Measurements from ENCODE around the gene WDR62. TPM values are rescaled to one million over a fixed set of nuclear protein-coding genes. Genes with fewer than 3 reads are reported as not detected.

The WDR62 gene
- total RNA-seq, 1 donor from 2014 or later = 2.1 TPM

DNA sequence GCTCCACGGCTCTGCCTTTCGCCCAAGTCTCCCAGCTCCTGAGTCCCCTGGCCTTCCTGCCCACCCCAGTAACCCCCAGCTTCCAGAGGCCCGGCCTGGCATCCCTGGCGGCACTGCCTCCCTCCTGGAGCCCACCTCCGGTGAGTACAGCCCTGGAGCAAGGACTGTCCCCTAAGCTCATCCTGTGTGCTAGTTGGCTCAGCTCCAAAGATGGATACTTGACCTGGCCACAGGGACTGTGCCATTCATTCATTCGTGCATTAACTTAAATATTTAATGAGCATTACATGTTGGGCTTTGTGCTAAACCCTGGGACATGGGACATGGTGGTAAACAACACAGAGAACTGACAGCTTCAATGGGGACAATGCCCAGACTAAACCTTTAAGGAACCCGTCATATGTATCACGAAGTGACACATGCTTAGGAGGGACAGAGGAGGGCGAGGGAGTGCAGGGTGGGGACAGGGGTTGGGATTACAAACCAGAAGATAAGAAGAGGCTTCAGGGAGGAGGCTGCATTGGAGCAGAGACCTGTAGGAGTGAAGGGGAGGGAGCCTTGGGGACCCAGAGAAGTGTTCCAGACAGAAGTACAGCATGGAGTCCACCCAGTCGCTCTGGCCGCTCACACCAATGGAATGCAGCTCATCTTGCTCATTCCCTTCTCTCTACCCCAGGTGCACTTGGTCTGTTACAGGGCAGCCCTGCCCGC lies 49.3 kb downstream of the WDR62 start:
- Histone ChIP-seq H3K27me3 (ENCODE audit: control insufficient read depth in 3 of 3, insufficient read depth in 3 of 3, low read length in 3 of 3) (no peaks in the 10 kb centered on the region), H3K36me3 (ENCODE audit: control insufficient read depth in 3 of 3, insufficient read depth in 3 of 3, low read length in 3 of 3) (peaks cover 31 to 38% (median 31%) of the 10 kb centered on the region in 3 donors), H3K4me3 (ENCODE audit: low read length in 3 of 3) (no peak overlapping the region), H3K27ac (ENCODE audit: low read depth, low read length) (no peak overlapping the region), H3K9ac (ENCODE audit: low read depth in 1 of 3, low read length in 3 of 3) (peak overlapping the region in 2 of 3 donors; percentile 20 to 54), H3K4me1 (ENCODE audit: control insufficient read depth in 3 of 3, insufficient read depth in 3 of 3, low read length in 3 of 3) (peaks cover 46 to 52% (median 47%) of the 10 kb centered on the region in 3 donors), H3K9me3 (ENCODE audit: control insufficient read depth in 3 of 3, low read length in 3 of 3) (no peaks in the 10 kb centered on the region)

DNA sequence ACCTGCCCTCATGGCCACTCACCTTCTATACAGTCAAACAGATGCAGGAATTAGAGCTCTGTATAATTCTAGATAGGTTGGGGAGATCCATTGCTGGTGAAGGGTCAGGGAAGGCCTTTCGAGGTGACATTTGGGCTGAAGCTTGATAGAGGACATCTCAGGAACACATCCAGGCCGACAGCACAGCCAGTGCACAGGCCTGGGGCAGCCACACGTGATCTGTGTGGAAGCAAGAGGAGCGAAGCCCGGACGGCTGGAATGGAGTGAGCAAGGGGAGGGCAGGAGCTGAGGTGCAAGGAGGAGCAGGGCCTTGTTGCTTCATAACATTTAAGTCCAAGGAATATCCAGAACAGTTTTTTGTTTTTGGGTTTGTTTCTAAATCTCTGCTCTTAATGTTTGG lies 51.7 kb downstream of the WDR62 start:
- Histone ChIP-seq H3K4me1 (ENCODE audit: control insufficient read depth in 3 of 3, insufficient read depth in 3 of 3, low read length in 3 of 3) (peaks cover 28 to 30% (median 30%) of the 10 kb centered on the region in 3 donors), H3K36me3 (ENCODE audit: control insufficient read depth in 3 of 3, insufficient read depth in 3 of 3, low read length in 3 of 3) (peaks cover 31 to 46% (median 38%) of the 10 kb centered on the region in 3 donors), H3K9ac (ENCODE audit: low read depth in 1 of 3, low read length in 3 of 3) (no peak overlapping the region), H3K27ac (ENCODE audit: low read depth, low read length) (no peak overlapping the region), H3K27me3 (ENCODE audit: control insufficient read depth in 3 of 3, insufficient read depth in 3 of 3, low read length in 3 of 3) (no peaks in the 10 kb centered on the region), H3K4me3 (ENCODE audit: low read length in 3 of 3) (no peak overlapping the region), H3K9me3 (ENCODE audit: control insufficient read depth in 3 of 3, low read length in 3 of 3) (no peaks in the 10 kb centered on the region)

DNA sequence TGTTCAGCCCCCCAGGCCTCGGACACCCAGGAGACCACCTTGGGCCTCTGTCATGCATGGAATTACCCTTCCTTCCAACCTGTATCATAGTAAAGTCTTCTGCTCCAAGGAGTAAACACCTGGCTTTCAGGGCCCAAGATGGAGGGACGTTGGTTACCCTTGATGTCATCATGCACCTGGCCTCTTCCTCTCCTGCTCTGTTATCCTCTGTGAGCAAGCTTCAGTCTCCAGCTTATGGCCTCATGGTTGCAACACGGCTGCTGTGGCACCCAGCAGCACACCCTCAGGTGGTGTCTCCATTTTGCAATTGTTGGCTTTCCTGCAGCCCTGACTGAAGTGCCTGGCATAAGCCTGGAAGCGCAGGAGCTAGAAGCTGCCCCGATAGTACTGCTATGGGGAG lies 52.3 kb downstream of the WDR62 start:
- H3K4me1 ChIP-seq (ENCODE audit: control insufficient read depth in 3 of 3, insufficient read depth in 3 of 3, low read length in 3 of 3) = peaks cover 22 to 25% (median 24%) of the 10 kb centered on the region in 3 donors
- no peaks in the 10 kb centered on the region for H3K27me3 ChIP-seq (ENCODE audit: control insufficient read depth in 3 of 3, insufficient read depth in 3 of 3, low read length in 3 of 3)
- no peak overlapping the region for H3K9ac ChIP-seq (ENCODE audit: low read depth in 1 of 3, low read length in 3 of 3)
- peaks cover 31 to 47% (median 41%) of the 10 kb centered on the region in 3 donors for H3K36me3 ChIP-seq (ENCODE audit: control insufficient read depth in 3 of 3, insufficient read depth in 3 of 3, low read length in 3 of 3)
- no peak overlapping the region for H3K4me3 ChIP-seq (ENCODE audit: low read length in 3 of 3)
- no peaks in the 10 kb centered on the region for H3K9me3 ChIP-seq (ENCODE audit: control insufficient read depth in 3 of 3, low read length in 3 of 3)
- no peak overlapping the region for H3K27ac ChIP-seq (ENCODE audit: low read depth, low read length)

DNA sequence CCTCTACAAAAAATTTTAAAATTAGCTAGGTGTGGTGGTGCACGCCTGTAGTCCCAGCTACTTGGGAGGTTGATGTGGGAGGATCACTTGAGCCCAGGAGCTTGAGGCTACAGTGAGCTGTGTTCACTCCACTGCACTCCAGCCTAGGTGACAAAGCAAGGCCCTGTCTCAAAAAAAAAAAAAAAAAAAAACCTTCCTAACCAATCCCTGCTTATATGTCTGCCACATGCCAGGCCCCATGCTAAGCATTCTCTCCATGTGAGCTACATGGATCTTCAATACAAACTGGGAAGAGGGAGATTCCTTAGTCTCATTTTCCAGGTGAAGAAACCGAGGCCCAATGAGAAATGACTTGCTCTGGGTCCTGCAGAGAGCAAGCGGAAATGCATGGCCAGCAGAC lies 54.0 kb downstream of the WDR62 start:
- no peak overlapping the region for H3K4me3 ChIP-seq (ENCODE audit: low read length in 3 of 3)
- peaks cover 32 to 48% (median 47%) of the 10 kb centered on the region in 3 donors for H3K36me3 ChIP-seq (ENCODE audit: control insufficient read depth in 3 of 3, insufficient read depth in 3 of 3, low read length in 3 of 3)

DNA sequence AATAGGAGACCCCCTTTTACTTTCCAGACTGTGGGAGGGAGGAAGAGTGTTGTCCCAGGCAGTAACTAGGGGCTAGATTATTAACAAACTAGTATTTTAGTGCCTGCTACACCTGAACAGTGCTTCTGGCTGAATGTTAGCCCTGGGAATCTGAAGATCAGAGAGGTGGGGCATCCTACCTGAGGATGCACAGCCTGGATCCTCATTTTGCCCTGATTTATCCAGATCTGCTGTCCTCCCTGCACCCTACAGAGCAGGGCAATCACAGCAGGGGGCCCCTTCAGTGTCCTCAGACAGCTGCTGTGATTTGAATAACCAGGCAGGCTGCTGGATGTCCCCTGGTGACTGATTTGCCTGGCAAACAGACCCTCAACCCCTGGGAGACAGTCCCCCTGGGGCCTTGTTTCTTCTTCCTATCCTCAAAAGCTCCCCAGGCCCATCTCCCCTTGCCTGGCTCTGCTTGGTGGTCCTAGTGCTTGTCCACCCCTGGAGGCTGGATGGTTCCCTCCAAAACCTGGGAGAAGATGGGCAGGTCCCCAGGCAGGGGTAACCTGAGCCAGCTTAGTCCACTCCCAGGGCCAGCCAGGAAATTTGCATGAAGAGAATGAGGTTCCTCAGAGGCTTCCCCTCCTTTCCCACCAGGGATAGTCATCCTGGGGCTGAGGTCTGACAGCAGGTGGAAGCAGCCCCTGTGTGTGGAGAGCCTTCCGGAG lies 55.9 kb downstream of the WDR62 start, which contains the start of gene OVOL3:
Gene OVOL3, plus strand, starts transcription at position 657 of the 713 bp plus-strand sequence. CDS start 60 bp downstream, outside the sequence.
- no peaks in the 10 kb centered on the region for H3K9me3 ChIP-seq (ENCODE audit: control insufficient read depth in 3 of 3, low read length in 3 of 3)
- peaks cover 17 to 36% (median 33%) of the 10 kb centered on the region in 3 donors for H3K36me3 ChIP-seq (ENCODE audit: control insufficient read depth in 3 of 3, insufficient read depth in 3 of 3, low read length in 3 of 3)
- no peak within 1 kb of the TSS for H3K4me3 ChIP-seq (ENCODE audit: low read length in 3 of 3)
- H3K27me3 ChIP-seq (ENCODE audit: control insufficient read depth in 3 of 3, insufficient read depth in 3 of 3, low read length in 3 of 3) = no peaks in the 10 kb centered on the region
- no peak within 1 kb of the TSS for H3K9ac ChIP-seq (ENCODE audit: low read depth in 1 of 3, low read length in 3 of 3)
- peaks cover 11 to 21% (median 14%) of the 10 kb centered on the region in 3 donors for H3K4me1 ChIP-seq (ENCODE audit: control insufficient read depth in 3 of 3, insufficient read depth in 3 of 3, low read length in 3 of 3)
- H3K27ac ChIP-seq (ENCODE audit: low read depth, low read length) = no peak within 1 kb of the TSS

More for the DNA sequence above, 54.0 kb downstream of the WDR62 start:
- no peak overlapping the region for H3K27ac ChIP-seq (ENCODE audit: low read depth, low read length)
- no peak overlapping the region for H3K9ac ChIP-seq (ENCODE audit: low read depth in 1 of 3, low read length in 3 of 3)
- H3K9me3 ChIP-seq (ENCODE audit: control insufficient read depth in 3 of 3, low read length in 3 of 3) = no peaks in the 10 kb centered on the region
- H3K27me3 ChIP-seq (ENCODE audit: control insufficient read depth in 3 of 3, insufficient read depth in 3 of 3, low read length in 3 of 3) = no peaks in the 10 kb centered on the region
- H3K4me1 ChIP-seq (ENCODE audit: control insufficient read depth in 3 of 3, insufficient read depth in 3 of 3, low read length in 3 of 3) = peaks cover 12 to 19% (median 13%) of the 10 kb centered on the region in 3 donors

DNA sequence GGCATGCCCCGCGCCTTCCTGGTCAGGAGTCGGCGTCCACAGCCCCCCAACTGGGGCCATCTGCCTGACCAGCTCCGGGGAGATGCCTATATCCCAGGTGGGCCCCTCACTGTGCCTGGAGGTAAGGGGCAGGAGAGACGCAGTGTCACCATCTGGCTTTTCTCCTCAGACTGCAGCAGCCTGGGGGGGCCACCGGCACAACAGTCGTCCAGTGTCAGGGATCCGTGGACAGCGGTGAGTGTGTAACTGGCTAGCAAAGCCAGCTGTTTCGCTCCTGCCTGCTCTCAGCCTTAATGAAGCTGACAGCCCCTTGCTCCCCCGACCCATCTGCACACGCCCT lies 56.5 kb downstream of the WDR62 start:
- no peak overlapping the region for H3K9ac ChIP-seq (ENCODE audit: low read depth in 1 of 3, low read length in 3 of 3)
- H3K4me1 ChIP-seq (ENCODE audit: control insufficient read depth in 3 of 3, insufficient read depth in 3 of 3, low read length in 3 of 3) = peaks cover 16 to 27% (median 18%) of the 10 kb centered on the region in 3 donors
- H3K9me3 ChIP-seq (ENCODE audit: control insufficient read depth in 3 of 3, low read length in 3 of 3) = no peaks in the 10 kb centered on the region
- H3K4me3 ChIP-seq (ENCODE audit: low read length in 3 of 3) = no peak overlapping the region
- no peak overlapping the region for H3K27ac ChIP-seq (ENCODE audit: low read depth, low read length)
- no peaks in the 10 kb centered on the region for H3K27me3 ChIP-seq (ENCODE audit: control insufficient read depth in 3 of 3, insufficient read depth in 3 of 3, low read length in 3 of 3)
- H3K36me3 ChIP-seq (ENCODE audit: control insufficient read depth in 3 of 3, insufficient read depth in 3 of 3, low read length in 3 of 3) = peaks cover 17 to 38% (median 33%) of the 10 kb centered on the region in 3 donors

DNA sequence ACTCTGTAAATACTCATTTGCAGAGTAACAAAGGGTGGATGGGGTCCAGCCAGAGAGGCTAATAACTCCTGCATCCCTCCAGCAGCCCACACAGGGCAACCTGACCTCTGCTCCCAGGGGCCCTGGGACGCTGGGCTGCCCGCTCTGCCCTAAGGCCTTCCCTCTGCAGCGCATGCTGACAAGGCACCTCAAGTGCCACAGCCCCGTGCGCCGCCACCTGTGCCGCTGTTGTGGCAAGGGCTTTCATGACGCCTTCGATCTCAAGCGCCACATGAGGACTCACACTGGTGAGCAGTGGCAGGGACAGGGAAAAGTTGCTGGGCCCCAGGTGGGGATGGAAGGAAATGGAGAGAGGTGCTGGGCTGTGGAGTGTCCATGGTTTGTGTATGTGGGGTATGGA lies 58.0 kb downstream of the WDR62 start:
- Histone ChIP-seq H3K9me3 (ENCODE audit: control insufficient read depth in 3 of 3, low read length in 3 of 3) (no peaks in the 10 kb centered on the region), H3K4me3 (ENCODE audit: low read length in 3 of 3) (no peak overlapping the region), H3K27me3 (ENCODE audit: control insufficient read depth in 3 of 3, insufficient read depth in 3 of 3, low read length in 3 of 3) (no peaks in the 10 kb centered on the region), H3K9ac (ENCODE audit: low read depth in 1 of 3, low read length in 3 of 3) (no peak overlapping the region), H3K27ac (ENCODE audit: low read depth, low read length) (no peak overlapping the region), H3K4me1 (ENCODE audit: control insufficient read depth in 3 of 3, insufficient read depth in 3 of 3, low read length in 3 of 3) (peaks cover 18 to 35% (median 25%) of the 10 kb centered on the region in 3 donors), H3K36me3 (ENCODE audit: control insufficient read depth in 3 of 3, insufficient read depth in 3 of 3, low read length in 3 of 3) (peaks cover 20 to 34% (median 29%) of the 10 kb centered on the region in 3 donors)

DNA sequence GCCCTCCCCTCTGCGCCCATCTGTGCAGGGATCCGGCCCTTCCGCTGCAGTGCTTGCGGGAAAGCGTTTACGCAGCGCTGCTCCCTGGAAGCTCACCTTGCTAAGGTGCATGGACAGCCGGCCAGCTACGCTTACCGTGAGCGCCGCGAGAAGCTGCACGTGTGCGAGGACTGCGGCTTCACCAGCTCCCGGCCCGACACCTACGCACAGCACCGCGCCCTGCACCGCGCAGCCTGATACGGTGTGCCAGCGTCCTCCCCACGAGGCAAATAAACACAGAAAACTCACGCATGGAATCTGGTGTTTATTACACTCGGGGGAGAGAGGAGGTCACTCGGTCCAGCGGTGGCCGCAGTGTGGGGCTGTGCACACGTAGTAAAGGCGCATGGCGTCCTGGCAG lies 58.7 kb downstream of the WDR62 start:
- no peaks in the 10 kb centered on the region for H3K9me3 ChIP-seq (ENCODE audit: control insufficient read depth in 3 of 3, low read length in 3 of 3)
- H3K36me3 ChIP-seq (ENCODE audit: control insufficient read depth in 3 of 3, insufficient read depth in 3 of 3, low read length in 3 of 3) = peaks cover 25 to 35% (median 33%) of the 10 kb centered on the region in 3 donors
- H3K27me3 ChIP-seq (ENCODE audit: control insufficient read depth in 3 of 3, insufficient read depth in 3 of 3, low read length in 3 of 3) = no peaks in the 10 kb centered on the region
- peak overlapping the region; percentile 91 for H3K27ac ChIP-seq (ENCODE audit: low read depth, low read length)
- peak overlapping the region; percentile 86 to 99 (median 97) for H3K4me3 ChIP-seq (ENCODE audit: low read length in 3 of 3)
- H3K4me1 ChIP-seq (ENCODE audit: control insufficient read depth in 3 of 3, insufficient read depth in 3 of 3, low read length in 3 of 3) = peaks cover 18 to 35% (median 25%) of the 10 kb centered on the region in 3 donors
- peak overlapping the region in 2 of 3 donors; percentile 85 to 94 for H3K9ac ChIP-seq (ENCODE audit: low read depth in 1 of 3, low read length in 3 of 3)

DNA sequence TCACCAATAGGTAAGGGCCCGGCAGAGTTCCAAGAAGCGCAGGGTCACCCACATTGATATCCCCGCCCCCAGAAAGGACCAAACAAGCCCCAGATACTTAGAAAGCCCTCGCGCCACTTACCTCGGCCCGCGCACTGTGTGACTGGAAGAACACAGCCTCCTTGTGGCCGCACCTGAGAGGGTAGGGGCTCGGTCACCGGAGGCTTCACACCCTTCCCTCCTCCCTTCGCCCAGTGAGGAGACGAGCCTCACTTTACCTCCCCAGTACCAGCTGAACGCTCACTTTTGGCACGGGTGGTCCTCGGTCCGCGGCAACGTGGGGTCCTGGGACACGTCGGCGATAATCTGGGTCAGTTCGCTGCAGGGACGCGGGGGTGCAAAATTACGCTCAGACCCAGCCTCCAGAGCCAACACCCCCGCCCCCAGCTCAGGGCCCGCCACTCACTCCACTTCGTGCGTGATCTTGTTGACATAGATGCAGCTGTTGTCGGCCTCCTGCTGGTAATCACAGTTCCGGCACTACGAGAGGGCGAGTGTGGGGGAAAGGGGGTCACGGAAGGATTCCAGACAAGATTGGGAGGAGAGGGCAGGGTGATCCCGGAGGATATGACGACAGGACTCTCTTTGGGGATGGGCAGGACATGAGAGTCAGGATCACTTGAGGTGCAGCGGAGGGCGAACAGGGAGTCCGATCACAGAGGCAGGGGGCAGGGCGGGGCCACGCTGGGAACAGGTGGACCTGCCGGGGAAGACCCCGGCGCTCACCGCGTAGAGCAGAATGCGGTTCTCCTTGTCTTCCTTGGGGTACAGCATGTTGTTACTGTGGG lies 59.4 kb downstream of the WDR62 start:
- peaks cover 18 to 35% (median 25%) of the 10 kb centered on the region in 3 donors for H3K4me1 ChIP-seq (ENCODE audit: control insufficient read depth in 3 of 3, insufficient read depth in 3 of 3, low read length in 3 of 3)
- peak overlapping the region; percentile 85 to 94 (median 87) for H3K9ac ChIP-seq (ENCODE audit: low read depth in 1 of 3, low read length in 3 of 3)
- H3K4me3 ChIP-seq (ENCODE audit: low read length in 3 of 3) = peak overlapping the region; percentile 86 to 99 (median 97)
- peak overlapping the region; percentile 91 for H3K27ac ChIP-seq (ENCODE audit: low read depth, low read length)
- no peaks in the 10 kb centered on the region for H3K9me3 ChIP-seq (ENCODE audit: control insufficient read depth in 3 of 3, low read length in 3 of 3)
- H3K27me3 ChIP-seq (ENCODE audit: control insufficient read depth in 3 of 3, insufficient read depth in 3 of 3, low read length in 3 of 3) = no peaks in the 10 kb centered on the region
- peaks cover 29 to 35% (median 33%) of the 10 kb centered on the region in 3 donors for H3K36me3 ChIP-seq (ENCODE audit: control insufficient read depth in 3 of 3, insufficient read depth in 3 of 3, low read length in 3 of 3)
